22Rv1 (cell line): ENCODE data around the gene CERT1.

Experiments
- ZFX ChIP-seq: fragments of 450-650 bp; IDR thresholded peaks from 2 replicates; pipeline ENCODE4 v1.6.1; 2017; ENCODE audit warnings: antibody characterized with exemption, borderline replicate concordance
- TF ChIP-seq, protein P1 (sequence below): fragments of 450-650 bp; IDR thresholded peaks from 2 replicates; pipeline ENCODE4 v1.5.1; 2017; ENCODE audit warnings: mild to moderate bottlenecking

DNA sequence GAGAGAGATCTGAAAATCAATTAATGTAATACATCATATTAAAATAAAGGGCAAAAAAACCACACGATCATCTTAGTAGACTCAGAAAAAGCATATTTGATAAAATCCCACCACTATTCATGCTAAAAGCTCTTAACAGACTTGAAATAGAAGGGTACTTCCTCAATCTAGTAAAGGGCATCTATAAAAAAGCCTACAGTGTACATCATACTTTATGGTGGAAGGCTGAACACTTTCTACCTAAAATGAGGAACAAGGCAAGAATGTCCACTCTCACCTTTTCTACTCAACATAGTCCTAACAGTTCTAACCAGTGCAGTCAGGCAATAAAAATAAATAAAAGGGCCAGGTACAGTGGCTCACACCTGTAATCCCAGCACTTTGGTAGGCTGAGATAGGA is 39.2 kb upstream of the CERT1 start:
- TF ChIP-seq, protein P1, sequence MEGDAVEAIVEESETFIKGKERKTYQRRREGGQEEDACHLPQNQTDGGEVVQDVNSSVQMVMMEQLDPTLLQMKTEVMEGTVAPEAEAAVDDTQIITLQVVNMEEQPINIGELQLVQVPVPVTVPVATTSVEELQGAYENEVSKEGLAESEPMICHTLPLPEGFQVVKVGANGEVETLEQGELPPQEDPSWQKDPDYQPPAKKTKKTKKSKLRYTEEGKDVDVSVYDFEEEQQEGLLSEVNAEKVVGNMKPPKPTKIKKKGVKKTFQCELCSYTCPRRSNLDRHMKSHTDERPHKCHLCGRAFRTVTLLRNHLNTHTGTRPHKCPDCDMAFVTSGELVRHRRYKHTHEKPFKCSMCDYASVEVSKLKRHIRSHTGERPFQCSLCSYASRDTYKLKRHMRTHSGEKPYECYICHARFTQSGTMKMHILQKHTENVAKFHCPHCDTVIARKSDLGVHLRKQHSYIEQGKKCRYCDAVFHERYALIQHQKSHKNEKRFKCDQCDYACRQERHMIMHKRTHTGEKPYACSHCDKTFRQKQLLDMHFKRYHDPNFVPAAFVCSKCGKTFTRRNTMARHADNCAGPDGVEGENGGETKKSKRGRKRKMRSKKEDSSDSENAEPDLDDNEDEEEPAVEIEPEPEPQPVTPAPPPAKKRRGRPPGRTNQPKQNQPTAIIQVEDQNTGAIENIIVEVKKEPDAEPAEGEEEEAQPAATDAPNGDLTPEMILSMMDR: no peak
- no peak for TF ChIP-seq ZFX
